BLaER1 treated with 17β-estradiol and CSF1 and Interleukin-3, amounts not matched to agents 10 nM and 100 nM (cell line): ENCODE data around the gene RNF146.
A peak's percentile ranks its signal among the peaks of the same experiment; 100 is the strongest.
"Not testable (repeated sequence)": the region's sequence is repeated elsewhere in the genome, so short reads cannot be mapped to it uniquely, and the experiment has no call there.

Experiments used
- H3K27ac ChIP-seq, 11 experiments: shearing (Covaris generic); formaldehyde crosslinking; 2 replicates each; pipeline ENCODE4 v1.8.1; 2022
- H3K27me3 ChIP-seq, 11 experiments: shearing (Covaris generic); formaldehyde crosslinking; 2 replicates each; pipeline ENCODE4 v1.8.1; 2022
- H3K36me3 ChIP-seq, 11 experiments: shearing (Covaris generic); formaldehyde crosslinking; 2 replicates each; pipeline ENCODE4 v1.8.1; 2022
- H3K4me1 ChIP-seq, 10 experiments: shearing (Covaris generic); formaldehyde crosslinking; 2 replicates each; pipeline ENCODE4 v1.8.1; 2022
- H3K4me2 ChIP-seq, 11 experiments: shearing (Covaris generic); formaldehyde crosslinking; 2 replicates each; pipeline ENCODE4 v1.8.1; 2022
- H3K4me3 ChIP-seq, 10 experiments: shearing (Covaris generic); formaldehyde crosslinking; 2 replicates each; pipeline ENCODE4 v1.8.1; 2022
- H3K9ac ChIP-seq, 11 experiments: shearing (Covaris generic); formaldehyde crosslinking; 2 replicates each; pipeline ENCODE4 v1.8.1; 2022
- H3K9me3 ChIP-seq, 11 experiments: shearing (Covaris generic); formaldehyde crosslinking; replicated peaks in 1 of 11; 2 replicates each; pipeline ENCODE4 v1.8.1; 2022
- H4K20me1 ChIP-seq, 11 experiments: shearing (Covaris generic); formaldehyde crosslinking; 2 replicates each; pipeline ENCODE4 v1.8.1; 2022
- Cebpa-rat ChIP-seq, 11 experiments: shearing (Covaris generic); IDR thresholded peaks; 2 replicates each; pipeline ENCODE4 v1.8.1; 2022

Gene RNF146

GRCh38 chr6:127317388-127318128, 50.9 kb downstream of the RNF146 start:
- Histone ChIP-seq H4K20me1 (peaks cover 0 to 32% (median 0%) of the 10 kb centered on the region in 11 experiments; a peak in 6 of 22 replicates), H3K4me3 (no peak overlapping the region), H3K4me1 (no peaks in the 10 kb centered on the region), H3K36me3 (peaks cover 62 to 100% (median 85%) of the 10 kb centered on the region in 11 experiments), H3K27me3 (no peaks in the 10 kb centered on the region), H3K27ac (no peak overlapping the region), H3K4me2 (no peak overlapping the region), H3K9me3 (no peaks in the 10 kb centered on the region; a peak in 1 of 22 replicates), H3K9ac (no peak overlapping the region)
- TF ChIP-seq Cebpa-rat (IDR thresholded peaks at IDR 0.05): no peak

- Histone ChIP-seq H3K9me3 (no peaks in the 10 kb centered on the region), H3K9ac (no peak overlapping the region), H3K36me3 (peaks cover 48 to 100% (median 84%) of the 10 kb centered on the region in 11 experiments), H4K20me1 (peaks cover 0 to 32% (median 0%) of the 10 kb centered on the region in 11 experiments; a peak in 5 of 22 replicates), H3K4me1 (no peaks in the 10 kb centered on the region), H3K4me2 (no peak overlapping the region), H3K27me3 (no peaks in the 10 kb centered on the region), H3K27ac (no peak overlapping the region), H3K4me3 (no peak overlapping the region)
- TF ChIP-seq Cebpa-rat (IDR thresholded peaks at IDR 0.05): no peak
Measured at GRCh38 chr6:127319686-127320085, 53.0 kb downstream of the RNF146 start.

GRCh38 chr6:127328043-127328609, 61.5 kb downstream of the RNF146 start:
- no peaks in the 10 kb centered on the region for H3K27me3 ChIP-seq
- no peak overlapping the region for H3K9ac ChIP-seq
- no peak overlapping the region for H3K4me2 ChIP-seq
- H3K4me1 ChIP-seq: peaks cover 0 to 23% (median 11%) of the 10 kb centered on the region in 10 experiments; a peak in 12 of 20 replicates
- no peaks in the 10 kb centered on the region for H3K9me3 ChIP-seq
- peaks cover 0 to 39% (median 15%) of the 10 kb centered on the region in 11 experiments; a peak in 11 of 22 replicates for H4K20me1 ChIP-seq
- no peak overlapping the region for H3K4me3 ChIP-seq
- no peak for TF ChIP-seq Cebpa-rat (IDR thresholded peaks at IDR 0.05)
- H3K27ac ChIP-seq: no peak overlapping the region
- peaks cover 57 to 96% (median 74%) of the 10 kb centered on the region in 11 experiments for H3K36me3 ChIP-seq

- peaks cover 35 to 67% (median 49%) of the 10 kb centered on the region in 11 experiments for H3K36me3 ChIP-seq
Measured at GRCh38 chr6:127331256-127331655, 64.6 kb downstream of the RNF146 start.

GRCh38 chr6:127332383-127332961, 65.8 kb downstream of the RNF146 start:
- Histone ChIP-seq H3K27ac (peak overlapping the region in 5 of 11 experiments; percentile 9 to 67 (median 52); a peak in 8 of 22 replicates), H3K9ac (no peak overlapping the region), H3K27me3 (no peaks in the 10 kb centered on the region), H4K20me1 (peaks cover 0 to 65% (median 38%) of the 10 kb centered on the region in 11 experiments; a peak in 15 of 22 replicates), H3K4me2 (peak overlapping the region in 7 of 11 experiments; percentile 63 to 78 (median 75); a peak in 12 of 22 replicates), H3K4me3 (no peak overlapping the region), H3K36me3 (peaks cover 22 to 63% (median 36%) of the 10 kb centered on the region in 11 experiments; a peak in 20 of 22 replicates), H3K9me3 (no peaks in the 10 kb centered on the region; a peak in 1 of 22 replicates), H3K4me1 (peaks cover 10 to 45% (median 29%) of the 10 kb centered on the region in 10 experiments; a peak in 19 of 20 replicates)
- TF ChIP-seq Cebpa-rat (IDR thresholded peaks at IDR 0.05): no peak

More at GRCh38 chr6:127331256-127331655, 64.6 kb downstream of the RNF146 start:
- H3K27ac ChIP-seq, H3K9ac ChIP-seq, H3K27me3 ChIP-seq, H3K4me3 ChIP-seq, H3K9me3 ChIP-seq: not testable (repeated sequence)
- Histone ChIP-seq H3K4me1 (peaks cover 10 to 45% (median 29%) of the 10 kb centered on the region in 10 experiments; a peak in 19 of 20 replicates), H3K4me2 (peak overlapping the region in 4 of 11 experiments; percentile 18 to 52 (median 30); a peak in 4 of 22 replicates), H4K20me1 (peaks cover 0 to 53% (median 26%) of the 10 kb centered on the region in 11 experiments; a peak in 14 of 22 replicates)
